Measurements from ENCODE around the gene USP47.

GRCh38 chr11:11980841-11981308 lies 139.1 kb downstream of the USP47 start:
- TF ChIP-seq CTCF (tag by site-specific recombination; IDR thresholded peaks at IDR 0.05): no peak
- TF ChIP-seq OSR2 (tag by site-specific recombination; IDR thresholded peaks at IDR 0.05): no peak
- TF ChIP-seq ZBTB26 (tag by site-specific recombination; optimal IDR thresholded peaks at IDR 0.05): no peak

Data from HEK293 (cell line).